Caco-2 (cell line): ENCODE results near the gene PLK5. TPM values are rescaled to one million over a fixed set of nuclear protein-coding genes. Genes with fewer than 3 reads are reported as not detected.

Experiments used
- BruUV-seq: library from RNA; stranded (reverse); fragments of 400-500 nt; replicated peaks from 2 replicates; lab custom pipeline; 2021; lab: Mats Ljungman, UMichigan
- CTCF ChIA-PET: fragments of 300-600 bp; sonication (Branson Sonifier 250); formaldehyde crosslinking; loops from one replicate; lab custom pipeline; 2022; ENCODE audit warnings: antibody characterized with exemption; lab: Charles Lee
- POLR2A ChIA-PET: fragments of 300-600 bp; sonication (Branson Sonifier 250); formaldehyde crosslinking; loops from one replicate; lab custom pipeline; 2022; ENCODE audit warnings: antibody characterized with exemption; lab: Charles Lee
- DNase-seq, 2 experiments: peaks; one replicate each; pipeline versions ENCODE4 v3.0.0 to v3.0.0-alpha.2; 2020 to 2022
- H3K27me3 ChIP-seq: replicated peaks from 2 replicates; pipeline ENCODE4 v1.6.0; 2011; ENCODE audit warnings: low read length; ENCODE audit not compliant: control insufficient read depth, insufficient read depth
- H3K36me3 ChIP-seq: 2 replicates; pipeline ENCODE4 v1.5.1; 2011; ENCODE audit warnings: low read length; ENCODE audit not compliant: control insufficient read depth, insufficient read depth
- H3K4me1 ChIP-seq: fragments of 250-450 bp; sonication (Bioruptor Pico); 2 replicates; pipeline ENCODE4 v1.5.1; 2020; ENCODE audit warnings: mild to moderate bottlenecking
- H3K4me3 ChIP-seq: 2 replicates; pipeline ENCODE4 v1.5.1; 2011; ENCODE audit warnings: low read depth, mild to moderate bottlenecking, control low read depth, low read length
- H3K9me3 ChIP-seq: fragments of 250-450 bp; sonication (Bioruptor Pico); 2 replicates; pipeline ENCODE4 v1.5.1; 2020; ENCODE audit warnings: mild to moderate bottlenecking, moderate library complexity
- H3K27ac Mint-ChIP-seq: one replicate; pipeline ENCODE4 v1.8.0; 2022; ENCODE audit warnings: mixed read lengths; ENCODE audit not compliant: unreplicated experiment
- H3K27me3 Mint-ChIP-seq: one replicate; pipeline ENCODE4 v1.8.0; 2022; ENCODE audit warnings: mixed read lengths; ENCODE audit not compliant: insufficient read depth, unreplicated experiment
- H3K36me3 Mint-ChIP-seq: one replicate; pipeline ENCODE4 v1.8.0; 2022; ENCODE audit warnings: mild to moderate bottlenecking, mixed read lengths; ENCODE audit not compliant: insufficient read depth, unreplicated experiment
- H3K4me1 Mint-ChIP-seq: one replicate; pipeline ENCODE4 v1.8.0; 2022; ENCODE audit warnings: low read depth, mixed read lengths; ENCODE audit not compliant: unreplicated experiment
- H3K4me3 Mint-ChIP-seq: one replicate; pipeline ENCODE4 v1.8.0; 2022; ENCODE audit warnings: mild to moderate bottlenecking, moderate library complexity, mixed read lengths; ENCODE audit not compliant: unreplicated experiment
- H3K9me3 Mint-ChIP-seq: one replicate; pipeline ENCODE4 v1.8.0; 2022; ENCODE audit warnings: mixed read lengths; ENCODE audit not compliant: unreplicated experiment
- intact Hi-C: fragments of 100-400 bp; cut with micrococcal nuclease; formaldehyde crosslinking; loops from one replicate; pipeline ENCODE4 v1.10.0; 2022; ENCODE audit not compliant: unreplicated experiment
- total RNA-seq: library from RNA; stranded (reverse); gene quantifications from 2 replicates; pipeline ENCODE4 v1.2.3, GENCODE V29; 2022
- TF ChIP-seq, protein P1 (sequence below), 2 experiments: fragments of 200-600 bp in 1 of 2; IDR thresholded peaks; 1 replicate in 1 of 2; 2 replicates in 1 of 2; pipeline versions ENCODE4 v1.5.1 to v1.8.0; 2011 to 2022; ENCODE audit warnings: antibody characterized with exemption in 1 of 2, control low read depth in 1 of 2, inconsistent platforms in 1 of 2, low read depth in 1 of 2, low read length in 1 of 2, mild to moderate bottlenecking in 1 of 2, moderate library complexity in 1 of 2; ENCODE audit not compliant: insufficient read depth in 1 of 2, severe bottlenecking in 1 of 2, unreplicated experiment in 1 of 2

The PLK5 gene
- total RNA-seq, 1 experiment from 2014 or later, result not detected

DNA sequence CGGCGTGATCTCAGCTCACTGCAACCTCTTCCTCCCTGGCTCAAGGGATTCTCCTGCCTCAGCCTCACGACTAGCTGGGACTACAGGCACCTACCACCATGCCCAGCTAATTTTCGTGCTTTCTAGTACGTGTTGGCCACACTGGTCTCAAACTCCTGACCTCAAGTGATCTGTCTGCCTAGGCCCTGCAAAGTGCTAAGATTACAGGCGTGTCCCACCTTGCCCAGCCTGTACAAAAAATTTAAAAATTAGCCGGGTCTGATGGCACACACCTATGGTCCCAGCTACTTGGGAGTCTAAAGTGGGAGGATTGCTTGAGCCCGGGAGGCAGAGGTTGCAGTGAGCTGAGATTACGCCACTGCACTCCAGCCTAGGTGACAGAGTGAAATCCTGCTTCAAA is 48.9 kb downstream of the PLK5 start:
- no peaks in the 10 kb centered on the region for H3K27me3 ChIP-seq
- CTCF ChIA-PET, result no interaction called here
- intact Hi-C loops, result no loop called here
- peaks cover 8% of the 10 kb centered on the region for H3K4me1 ChIP-seq
- H3K9me3 ChIP-seq, result no peaks in the 10 kb centered on the region
- H3K36me3 ChIP-seq, result no peaks in the 10 kb centered on the region
- DNase-seq, result no peak
- BruUV-seq, result no TSS peak
- Mint-ChIP-seq H3K4me1 (peaks cover 12% of the 10 kb centered on the region), H3K36me3 (peaks cover 18% of the 10 kb centered on the region), H3K4me3 (no peak overlapping the region), H3K27ac (no peak overlapping the region), H3K9me3 (no peaks in the 10 kb centered on the region), H3K27me3 (peaks cover 5% of the 10 kb centered on the region)
- no peak overlapping the region for H3K4me3 ChIP-seq
- TF ChIP-seq, protein P1, sequence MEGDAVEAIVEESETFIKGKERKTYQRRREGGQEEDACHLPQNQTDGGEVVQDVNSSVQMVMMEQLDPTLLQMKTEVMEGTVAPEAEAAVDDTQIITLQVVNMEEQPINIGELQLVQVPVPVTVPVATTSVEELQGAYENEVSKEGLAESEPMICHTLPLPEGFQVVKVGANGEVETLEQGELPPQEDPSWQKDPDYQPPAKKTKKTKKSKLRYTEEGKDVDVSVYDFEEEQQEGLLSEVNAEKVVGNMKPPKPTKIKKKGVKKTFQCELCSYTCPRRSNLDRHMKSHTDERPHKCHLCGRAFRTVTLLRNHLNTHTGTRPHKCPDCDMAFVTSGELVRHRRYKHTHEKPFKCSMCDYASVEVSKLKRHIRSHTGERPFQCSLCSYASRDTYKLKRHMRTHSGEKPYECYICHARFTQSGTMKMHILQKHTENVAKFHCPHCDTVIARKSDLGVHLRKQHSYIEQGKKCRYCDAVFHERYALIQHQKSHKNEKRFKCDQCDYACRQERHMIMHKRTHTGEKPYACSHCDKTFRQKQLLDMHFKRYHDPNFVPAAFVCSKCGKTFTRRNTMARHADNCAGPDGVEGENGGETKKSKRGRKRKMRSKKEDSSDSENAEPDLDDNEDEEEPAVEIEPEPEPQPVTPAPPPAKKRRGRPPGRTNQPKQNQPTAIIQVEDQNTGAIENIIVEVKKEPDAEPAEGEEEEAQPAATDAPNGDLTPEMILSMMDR (IDR thresholded peaks at IDR 0.05; ENCODE audit: insufficient read depth in 1 of 2, low read depth in 1 of 2, low read length in 1 of 2, severe bottlenecking in 1 of 2, unreplicated experiment in 1 of 2), result no peak
- POLR2A ChIA-PET, result interaction anchor here (0.6 kb wide), 1 partner anchor 9 kb away, joined by 4 read pairs; no protein-coding TSS in a partner anchor

DNA sequence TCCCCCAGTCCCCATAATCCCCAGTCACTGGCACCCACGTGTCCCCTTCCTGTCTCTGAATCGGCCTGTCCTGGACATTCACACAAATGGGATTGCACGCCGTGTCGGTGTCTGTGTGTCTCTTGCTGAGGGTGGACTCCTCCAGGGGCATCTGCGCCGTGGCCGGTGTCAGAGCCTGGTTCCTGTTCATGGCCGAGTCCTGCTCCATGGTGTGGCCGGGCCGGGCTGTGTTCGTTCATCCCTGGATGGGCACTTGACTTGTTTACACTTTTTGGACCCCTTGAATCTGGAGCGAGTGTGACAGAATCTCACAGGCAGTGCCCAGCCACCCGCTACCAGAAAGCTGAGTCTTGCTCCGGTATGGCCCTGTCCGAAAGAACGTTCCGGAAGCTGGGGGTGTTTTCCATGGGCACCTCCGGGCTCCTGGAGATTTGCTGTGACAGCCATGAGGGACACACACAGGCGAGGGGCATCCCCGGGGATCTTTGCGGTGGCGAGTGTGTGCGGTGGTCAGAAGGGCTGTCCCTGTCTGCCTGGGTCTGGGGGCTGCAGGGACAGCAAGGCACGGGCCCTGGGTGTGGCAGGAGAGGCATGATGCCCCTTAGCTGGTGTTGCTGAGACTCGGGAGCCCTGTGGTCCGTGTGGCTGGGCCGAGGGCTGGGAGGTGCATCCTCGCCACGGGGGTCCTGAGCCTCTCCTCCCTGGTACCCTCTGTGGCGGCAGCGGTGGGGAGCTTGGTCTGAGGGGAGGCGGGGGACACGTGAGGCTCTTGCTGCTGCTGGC is 50.7 kb downstream of the PLK5 start:
- no peak overlapping the region for H3K27ac Mint-ChIP-seq

More for the DNA sequence above, 50.7 kb downstream of the PLK5 start:
- Histone ChIP-seq H3K9me3 (no peaks in the 10 kb centered on the region), H3K4me1 (no peaks in the 10 kb centered on the region), H3K36me3 (no peaks in the 10 kb centered on the region), H3K27me3 (no peaks in the 10 kb centered on the region), H3K4me3 (no peak overlapping the region)
- peaks cover 22% of the 10 kb centered on the region for H3K36me3 Mint-ChIP-seq
- ChIA-PET CTCF (no interaction called here), POLR2A (no interaction called here)
- DNase-seq, result no peak
- H3K4me3 Mint-ChIP-seq, result no peak overlapping the region
- BruUV-seq, result TSS peak; percentile 4
- TF ChIP-seq, protein P1 (IDR thresholded peaks at IDR 0.05; ENCODE audit: insufficient read depth in 1 of 2, low read depth in 1 of 2, low read length in 1 of 2, severe bottlenecking in 1 of 2, unreplicated experiment in 1 of 2), result no peak
- H3K9me3 Mint-ChIP-seq, result no peaks in the 10 kb centered on the region
- intact Hi-C loops, result no loop called here
- peaks cover 12% of the 10 kb centered on the region for H3K4me1 Mint-ChIP-seq
- peaks cover 5% of the 10 kb centered on the region for H3K27me3 Mint-ChIP-seq
